Measurements from ENCODE around the gene RHBDF1. TPM values are rescaled to one million over a fixed set of nuclear protein-coding genes. Genes with fewer than 3 reads are reported as not detected.
"Not testable (repeated sequence)": the region's sequence is repeated elsewhere in the genome, so short reads cannot be mapped to it uniquely, and the experiment has no call there.

Gene RHBDF1
- polyA plus RNA-seq, 6 donors from 2014 or later = 0.08 TPM; not detected in 5

DNA sequence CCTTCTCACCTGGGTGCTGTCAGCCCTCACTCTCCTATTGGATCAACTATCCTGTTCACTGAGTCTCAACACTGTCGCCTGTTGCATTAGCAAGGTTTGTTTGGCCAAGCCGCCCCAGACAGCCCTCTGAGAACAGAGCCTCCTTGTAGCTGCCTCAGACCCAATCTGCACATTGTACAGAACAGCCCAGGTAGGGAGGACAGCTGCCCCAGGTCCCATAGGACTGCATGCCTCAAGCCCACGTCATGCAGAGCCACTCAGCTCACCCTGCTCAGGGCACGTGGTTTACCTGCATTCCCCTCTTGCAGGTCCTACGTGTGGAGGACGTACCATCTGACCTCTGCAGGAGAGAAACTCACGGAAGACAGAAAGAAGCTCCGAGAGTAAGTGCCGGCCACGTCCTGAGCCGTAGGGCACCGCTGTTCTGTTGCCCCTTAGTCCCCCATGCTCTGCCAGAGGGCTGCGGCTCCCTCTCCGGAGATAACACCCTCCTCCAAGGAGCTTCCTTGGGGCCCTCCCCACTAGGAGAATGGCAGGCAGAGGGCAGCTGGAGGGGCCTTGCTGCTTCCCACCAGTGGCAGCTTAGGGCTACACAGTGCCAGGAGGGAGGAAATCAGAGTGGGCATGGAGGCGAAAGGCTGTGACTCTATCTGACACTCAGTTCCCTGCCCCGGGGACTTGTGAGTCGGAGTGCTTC lies 16.1 kb downstream of the RHBDF1 start:
- Mint-ChIP-seq H3K36me3 (peaks cover 0 to 7% of the 10 kb centered on the region in 2 donors), H3K27ac (no peak overlapping the region), H3K9me3 (no peaks in the 10 kb centered on the region), H3K27me3 (no peaks in the 10 kb centered on the region), H3K4me3 (peak overlapping the region in 3 of 8 donors; percentile 36 to 95 (median 64)), H3K4me1 (peaks cover 23 to 37% (median 32%) of the 10 kb centered on the region in 3 donors)
- DNase-seq = no peak
- no peak for ATAC-seq (ENCODE audit: low read depth in 2 of 2)

DNA sequence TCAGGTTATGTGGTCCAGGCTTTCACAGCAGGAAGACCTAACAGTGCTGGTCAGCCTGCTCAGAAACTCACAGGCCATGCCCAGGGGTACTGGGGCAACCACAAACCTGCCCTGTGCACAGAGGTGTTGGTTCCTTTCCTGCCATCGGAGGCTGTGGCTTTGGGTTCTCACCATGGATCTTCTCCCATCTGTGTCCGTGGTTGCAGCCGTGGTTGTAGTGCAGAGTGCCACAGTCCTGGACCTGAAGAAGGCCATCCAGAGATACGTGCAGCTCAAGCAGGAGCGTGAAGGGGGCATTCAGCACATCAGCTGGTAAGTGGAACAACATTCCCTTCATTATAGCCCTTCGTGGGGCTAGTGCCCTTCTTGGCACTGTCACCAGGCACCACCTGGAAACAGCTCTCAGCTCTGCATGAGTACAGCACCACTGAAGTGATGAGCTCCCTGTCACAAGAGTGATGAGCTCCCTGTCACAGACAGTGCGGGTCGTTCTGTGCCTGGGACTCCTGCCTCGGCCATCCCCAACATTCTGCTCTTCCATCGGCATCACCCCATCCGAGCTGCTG lies 16.8 kb downstream of the RHBDF1 start:
- H3K27ac Mint-ChIP-seq = no peak overlapping the region
- peaks cover 25 to 44% (median 39%) of the 10 kb centered on the region in 3 donors for H3K4me1 Mint-ChIP-seq

GRCh38 chr16:54237-54581 lies 18.2 kb downstream of the RHBDF1 start:
- no peak for DNase-seq
- no peaks in the 10 kb centered on the region for H3K27me3 Mint-ChIP-seq
- peak overlapping the region; percentile 86 to 98 (median 92) for H3K27ac Mint-ChIP-seq
- H3K4me3 Mint-ChIP-seq = peak overlapping the region; percentile 95 to 100 (median 98)
- H3K9me3 Mint-ChIP-seq = no peaks in the 10 kb centered on the region
- ATAC-seq (ENCODE audit: low read depth in 2 of 2) = no peak
- peaks cover 29 to 51% (median 42%) of the 10 kb centered on the region in 3 donors for H3K4me1 Mint-ChIP-seq
- peaks cover 0 to 7% of the 10 kb centered on the region in 2 donors for H3K36me3 Mint-ChIP-seq

More for the DNA sequence above, 16.8 kb downstream of the RHBDF1 start:
- Mint-ChIP-seq H3K27me3 (no peaks in the 10 kb centered on the region), H3K4me3 (peak overlapping the region in 7 of 8 donors; percentile 5 to 100 (median 64)), H3K9me3 (no peaks in the 10 kb centered on the region), H3K36me3 (peaks cover 0 to 7% of the 10 kb centered on the region in 2 donors)
- ATAC-seq (ENCODE audit: low read depth in 2 of 2) (no peak), DNase-seq (no peak)

DNA sequence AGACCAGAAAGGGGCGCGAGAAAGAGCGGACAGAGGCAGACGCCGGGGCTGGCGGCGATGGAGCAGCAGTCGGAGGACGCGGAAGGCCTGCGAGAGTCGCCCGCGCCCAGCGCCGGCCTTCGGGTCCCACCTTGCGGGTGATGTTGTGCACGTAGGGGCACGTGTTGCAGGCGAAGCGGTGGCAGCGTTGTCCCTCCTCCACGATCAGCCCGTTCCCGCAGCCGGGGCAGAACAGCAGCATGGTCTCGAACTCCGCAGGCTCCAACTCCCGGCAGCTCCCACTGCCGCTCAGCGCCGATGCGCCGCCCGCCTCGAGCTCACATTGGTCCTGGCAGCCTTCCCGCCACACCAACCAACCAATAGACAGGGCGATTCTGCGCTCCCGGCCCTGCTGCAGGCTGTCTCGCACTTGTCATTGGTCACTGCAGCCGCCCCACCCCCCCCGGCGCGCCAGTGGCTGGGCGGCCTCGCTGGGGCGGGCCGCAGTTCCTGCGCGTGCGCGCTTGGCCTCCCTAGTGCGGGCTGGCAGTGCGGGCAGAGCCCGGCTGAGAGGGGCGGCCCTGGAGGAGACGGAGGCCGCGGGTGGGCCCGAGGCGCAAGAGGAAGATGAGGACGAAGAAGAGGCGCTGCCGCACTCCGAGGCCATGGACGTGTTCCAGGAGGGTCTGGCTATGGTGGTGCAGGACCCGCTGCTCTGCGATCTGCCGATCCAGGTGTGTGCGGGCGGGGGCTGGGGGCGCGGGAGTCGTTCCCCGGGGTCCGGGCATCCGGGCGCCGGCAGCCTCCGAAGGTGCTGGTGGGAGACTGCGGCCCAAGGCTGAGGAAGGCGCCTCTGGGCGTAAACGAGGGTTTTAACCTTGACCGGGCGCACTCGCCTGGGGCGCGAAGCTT lies 18.8 kb downstream of the RHBDF1 start, which contains the start of the genes POLR3K and SNRNP25:
POLR3K (minus strand) TSS at position 263 of the 891 bp plus-strand sequence; CDS start at position 241, 22 bp downstream.
SNRNP25 (plus strand) TSS at position 483 of the 891 bp plus-strand sequence; CDS start at position 672, 189 bp downstream.
- Mint-ChIP-seq H3K27ac (peak within 1 kb of the TSS; percentile 91 to 98 (median 94)), H3K36me3 (peaks cover 0 to 7% of the 10 kb centered on the region in 2 donors), H3K27me3 (no peaks in the 10 kb centered on the region), H3K9me3 (no peaks in the 10 kb centered on the region), H3K4me3 (peak within 1 kb of the TSS; percentile 95 to 100 (median 98)), H3K4me1 (peaks cover 29 to 51% (median 42%) of the 10 kb centered on the region in 3 donors)
- ATAC-seq (ENCODE audit: low read depth in 2 of 2) (peak; percentile 93 to 95), DNase-seq (peak; percentile 96)

DNA sequence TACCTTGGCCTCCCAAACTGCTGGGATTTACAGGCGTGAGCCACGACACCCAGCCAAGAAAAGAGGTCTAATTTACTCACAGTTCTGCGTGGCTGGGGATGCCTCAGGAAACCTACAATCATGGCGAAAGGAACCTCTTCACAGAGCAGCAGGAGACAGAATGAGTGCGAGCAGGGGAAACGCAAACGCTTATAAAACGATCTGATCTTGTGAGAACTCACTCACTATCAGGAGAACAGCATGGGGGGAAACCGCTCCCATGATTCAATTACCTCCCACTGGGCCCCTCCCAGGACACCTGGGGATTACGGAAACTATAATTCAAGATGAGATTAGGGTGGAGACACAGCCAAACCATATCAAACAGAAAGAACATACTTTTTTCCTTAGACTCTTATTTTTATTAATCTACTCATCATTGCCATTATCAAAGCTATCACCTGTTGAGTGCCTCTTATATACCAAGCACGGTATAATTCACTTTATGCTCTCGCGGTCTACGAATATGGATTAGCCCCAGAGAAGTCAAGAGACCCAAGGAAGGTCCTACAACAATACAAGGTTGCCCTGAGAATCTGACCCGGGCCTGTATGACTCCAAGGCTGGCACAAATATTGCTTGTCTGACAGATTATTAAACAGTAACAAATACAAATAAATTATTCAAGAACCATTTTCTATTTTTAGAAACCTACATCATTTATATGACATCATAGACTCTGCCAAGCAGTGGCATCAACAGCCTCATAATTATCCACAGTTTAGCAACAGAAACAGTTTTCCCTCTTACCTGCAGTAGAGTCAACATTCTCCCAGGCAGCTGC lies 21.5 kb downstream of the RHBDF1 start:
- H3K4me3 Mint-ChIP-seq = peak overlapping the region; percentile 40 to 100 (median 72)
- DNase-seq (no peak), ATAC-seq (ENCODE audit: low read depth in 2 of 2) (no peak)
- H3K27me3 Mint-ChIP-seq = no peaks in the 10 kb centered on the region
- peak overlapping the region in 4 of 6 donors; percentile 16 to 65 (median 40) for H3K27ac Mint-ChIP-seq
- peaks cover 0 to 5% of the 10 kb centered on the region in 2 donors for H3K36me3 Mint-ChIP-seq
- H3K9me3 Mint-ChIP-seq = no peaks in the 10 kb centered on the region
- H3K4me1 Mint-ChIP-seq = peaks cover 29 to 44% (median 42%) of the 10 kb centered on the region in 3 donors

DNA sequence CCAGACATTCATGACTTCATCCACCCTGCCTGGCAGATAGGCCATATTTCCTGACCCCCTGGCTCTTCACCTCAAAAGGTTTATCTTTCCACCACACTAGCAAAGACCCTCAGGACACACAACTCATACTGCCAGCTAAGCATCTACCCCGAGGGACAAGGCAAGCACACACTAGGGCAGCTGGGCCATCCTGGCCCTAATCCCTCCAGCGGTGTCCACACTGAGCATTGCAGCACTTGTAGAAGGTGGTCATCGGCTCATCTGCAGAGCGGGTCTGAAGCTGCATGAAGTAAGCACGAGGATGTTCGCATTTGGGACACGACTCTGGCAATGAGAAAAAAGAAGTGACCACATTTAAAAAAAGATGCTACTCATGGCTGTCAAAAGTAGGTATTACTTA lies 25.2 kb downstream of the RHBDF1 start:
- peaks cover 17 to 19% of the 10 kb centered on the region in 2 donors for H3K36me3 Mint-ChIP-seq
- H3K9me3 Mint-ChIP-seq = no peaks in the 10 kb centered on the region
- no peaks in the 10 kb centered on the region for H3K27me3 Mint-ChIP-seq
- H3K4me3 Mint-ChIP-seq = peak overlapping the region in 1 of 8 donors; percentile 21
- peak overlapping the region in 2 of 6 donors; percentile 73 to 79 for H3K27ac Mint-ChIP-seq
- peaks cover 22 to 29% (median 29%) of the 10 kb centered on the region in 3 donors for H3K4me1 Mint-ChIP-seq
- ATAC-seq (ENCODE audit: low read depth in 2 of 2) = no peak
- DNase-seq = no peak

GRCh38 chr16:46510-46909 lies 25.9 kb downstream of the RHBDF1 start:
- H3K4me3 Mint-ChIP-seq; H3K9me3 Mint-ChIP-seq; ATAC-seq (ENCODE audit: low read depth in 2 of 2); H3K27me3 Mint-ChIP-seq; H3K27ac Mint-ChIP-seq; DNase-seq: not testable (repeated sequence)
- H3K36me3 Mint-ChIP-seq = peaks cover 17 to 27% of the 10 kb centered on the region in 2 donors
- H3K4me1 Mint-ChIP-seq = peaks cover 28 to 34% (median 29%) of the 10 kb centered on the region in 3 donors

DNA sequence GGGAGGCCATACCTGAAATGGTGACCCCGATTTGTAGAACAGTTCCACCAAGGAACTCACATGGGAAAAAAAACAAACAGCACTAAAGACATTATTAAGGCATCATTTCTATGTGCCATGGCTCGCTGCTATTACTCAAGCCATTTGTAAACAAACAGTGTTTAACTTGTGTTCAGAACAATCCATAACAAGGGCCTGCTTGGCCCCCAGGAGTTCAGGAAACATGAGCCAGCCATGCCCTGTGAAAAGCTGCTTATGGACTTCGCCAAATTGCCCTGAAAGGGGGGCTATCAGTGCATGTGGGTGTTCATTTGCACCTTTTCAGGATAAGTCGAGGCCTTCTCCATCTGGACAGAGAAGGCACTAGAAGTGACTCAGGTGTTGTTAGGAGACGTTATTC lies 27.0 kb downstream of the RHBDF1 start:
- H3K9me3 Mint-ChIP-seq = no peaks in the 10 kb centered on the region
- H3K27me3 Mint-ChIP-seq = no peaks in the 10 kb centered on the region
- DNase-seq = no peak
- ATAC-seq (ENCODE audit: low read depth in 2 of 2) = no peak
- peaks cover 17 to 27% of the 10 kb centered on the region in 2 donors for H3K36me3 Mint-ChIP-seq
- no peak overlapping the region for H3K4me3 Mint-ChIP-seq
- peaks cover 18 to 28% (median 25%) of the 10 kb centered on the region in 3 donors for H3K4me1 Mint-ChIP-seq
- peak overlapping the region in 2 of 6 donors; percentile 81 to 83 for H3K27ac Mint-ChIP-seq

DNA sequence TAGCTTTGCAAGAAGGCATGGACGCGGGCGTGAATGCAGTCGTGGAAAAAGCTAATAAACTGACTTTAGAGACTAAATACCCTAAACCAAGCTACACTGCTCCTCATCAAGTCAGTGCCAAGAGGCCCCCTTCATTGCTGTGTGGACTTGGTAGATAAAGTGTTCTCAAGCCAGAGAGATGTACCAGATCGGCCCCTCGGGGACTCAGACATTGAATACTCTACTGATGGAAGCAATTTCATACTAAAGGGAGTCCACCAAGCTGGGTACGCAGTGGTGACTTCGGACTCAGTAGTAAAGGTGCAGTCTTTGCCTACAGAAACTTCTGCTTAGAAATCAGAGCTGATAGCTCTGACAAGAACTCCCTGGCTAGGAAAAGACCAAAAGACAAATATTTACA lies 27.8 kb downstream of the RHBDF1 start:
- DNase-seq (no peak), ATAC-seq (ENCODE audit: low read depth in 2 of 2) (no peak)
- Mint-ChIP-seq H3K27ac (peak overlapping the region in 4 of 6 donors; percentile 16 to 69 (median 52)), H3K9me3 (no peaks in the 10 kb centered on the region), H3K4me1 (peaks cover 21 to 23% (median 21%) of the 10 kb centered on the region in 3 donors), H3K36me3 (peaks cover 17 to 27% of the 10 kb centered on the region in 2 donors), H3K4me3 (no peak overlapping the region), H3K27me3 (no peaks in the 10 kb centered on the region)

- no peaks in the 10 kb centered on the region for H3K27me3 Mint-ChIP-seq
- no peak for DNase-seq
- H3K36me3 Mint-ChIP-seq = peaks cover 17 to 27% of the 10 kb centered on the region in 2 donors
- H3K4me3 Mint-ChIP-seq = no peak overlapping the region
- H3K4me1 Mint-ChIP-seq = peaks cover 33 to 35% (median 33%) of the 10 kb centered on the region in 3 donors
- H3K9me3 Mint-ChIP-seq = no peaks in the 10 kb centered on the region
- peak overlapping the region in 4 of 6 donors; percentile 74 to 89 (median 80) for H3K27ac Mint-ChIP-seq
- ATAC-seq (ENCODE audit: low read depth in 2 of 2) = no peak
Observed at GRCh38 chr16:43294-43693, 29.1 kb downstream of the RHBDF1 start.

GRCh38 chr16:42691-43090 lies 29.7 kb downstream of the RHBDF1 start:
- ATAC-seq (ENCODE audit: low read depth in 2 of 2) (no peak), DNase-seq (no peak)
- Mint-ChIP-seq H3K4me3 (no peak overlapping the region), H3K9me3 (no peaks in the 10 kb centered on the region), H3K27ac (peak overlapping the region; percentile 16 to 84 (median 62)), H3K4me1 (peaks cover 36 to 41% (median 39%) of the 10 kb centered on the region in 3 donors), H3K27me3 (no peaks in the 10 kb centered on the region), H3K36me3 (peaks cover 17 to 27% of the 10 kb centered on the region in 2 donors)

GRCh38 chr16:42069-42457 lies 30.4 kb downstream of the RHBDF1 start:
- ATAC-seq (ENCODE audit: low read depth in 2 of 2) (no peak), DNase-seq (no peak)
- Mint-ChIP-seq H3K4me1 (peaks cover 42 to 46% (median 44%) of the 10 kb centered on the region in 3 donors), H3K27ac (peak overlapping the region in 5 of 6 donors; percentile 66 to 88 (median 84)), H3K4me3 (peak overlapping the region in 1 of 8 donors; percentile 6), H3K27me3 (no peaks in the 10 kb centered on the region), H3K9me3 (no peaks in the 10 kb centered on the region), H3K36me3 (peaks cover 13 to 27% of the 10 kb centered on the region in 2 donors)
